Activated B cell treated with CpG ODN at 0.5 μM for 24 hours (primary cell): Measurements from ENCODE around the gene SLC28A1. TPM values are rescaled to one million over a fixed set of nuclear protein-coding genes. Genes with fewer than 3 reads are reported as not detected.

Experiments
- ATAC-seq: fragments of 200-7000 bp; cut with Tn5 transposase; one replicate; pipeline ENCODE4 v1.10.0; 2021; ENCODE audit warnings: low read depth, mild to moderate bottlenecking, moderate library complexity
- CTCF ChIA-PET: fragments of 350-600 bp; sonication (Branson Sonifier 250); formaldehyde crosslinking; loops from one replicate; lab custom pipeline; 2021; ENCODE audit warnings: antibody characterized with exemption; lab: Charles Lee
- POLR2A ChIA-PET: fragments of 350-600 bp; sonication (Branson Sonifier 250); formaldehyde crosslinking; loops from one replicate; lab custom pipeline; 2021; ENCODE audit warnings: antibody characterized with exemption; lab: Charles Lee
- DNase-seq: peaks from one replicate; pipeline ENCODE4 v3.0.0; 2022
- H3K27ac Mint-ChIP-seq: one replicate; pipeline ENCODE4 v1.8.0; 2020; ENCODE audit warnings: mixed read lengths
- H3K27me3 Mint-ChIP-seq: one replicate; pipeline ENCODE4 v1.8.0; 2021; ENCODE audit warnings: mixed read lengths
- H3K36me3 Mint-ChIP-seq: one replicate; pipeline ENCODE4 v1.8.0; 2021; ENCODE audit warnings: low read depth, mixed read lengths
- H3K4me1 Mint-ChIP-seq: one replicate; pipeline ENCODE4 v1.8.0; 2021; ENCODE audit warnings: mixed read lengths
- H3K4me3 Mint-ChIP-seq: one replicate; pipeline ENCODE4 v1.8.0; 2020; ENCODE audit warnings: mild to moderate bottlenecking, mixed read lengths
- H3K9me3 Mint-ChIP-seq: one replicate; pipeline ENCODE4 v1.8.0; 2020; ENCODE audit warnings: mixed read lengths
- intact Hi-C: fragments of 100-400 bp; cut with micrococcal nuclease; formaldehyde crosslinking; loops from one replicate; pipeline ENCODE4 v1.15.1; 2024
- total RNA-seq: library from RNA; stranded (reverse); gene quantifications from 2 replicates; pipeline ENCODE4 v1.2.3, GENCODE V29; 2022
- TF ChIP-seq, protein P1 (sequence below): fragments of 200-600 bp; IDR thresholded peaks from one replicate; pipeline ENCODE4 v1.8.0; 2022; ENCODE audit warnings: antibody characterized with exemption, mild to moderate bottlenecking

Gene SLC28A1
- total RNA-seq, 1 donor from 2014 or later, result not detected

DNA sequence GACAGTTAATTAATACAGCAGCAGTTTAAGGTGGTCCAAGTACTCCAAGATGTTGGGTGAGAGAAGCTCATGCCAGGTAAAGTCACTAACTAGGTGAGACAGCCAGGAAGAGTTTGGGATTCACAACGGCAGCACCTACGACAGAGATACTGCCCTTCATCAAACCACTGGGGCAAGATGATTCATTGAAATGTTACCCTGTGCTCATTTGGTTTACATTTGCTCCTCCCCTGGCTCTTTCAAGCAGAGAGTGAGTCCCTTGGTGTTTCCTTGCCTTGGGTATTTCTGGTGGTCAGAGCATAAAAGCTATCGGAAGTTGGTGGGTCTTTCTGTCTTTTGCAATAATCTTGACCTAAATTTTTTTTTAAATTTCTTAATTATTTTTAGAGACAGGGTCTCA, 77.2 kb downstream of the SLC28A1 start:
- TF ChIP-seq, protein P1, sequence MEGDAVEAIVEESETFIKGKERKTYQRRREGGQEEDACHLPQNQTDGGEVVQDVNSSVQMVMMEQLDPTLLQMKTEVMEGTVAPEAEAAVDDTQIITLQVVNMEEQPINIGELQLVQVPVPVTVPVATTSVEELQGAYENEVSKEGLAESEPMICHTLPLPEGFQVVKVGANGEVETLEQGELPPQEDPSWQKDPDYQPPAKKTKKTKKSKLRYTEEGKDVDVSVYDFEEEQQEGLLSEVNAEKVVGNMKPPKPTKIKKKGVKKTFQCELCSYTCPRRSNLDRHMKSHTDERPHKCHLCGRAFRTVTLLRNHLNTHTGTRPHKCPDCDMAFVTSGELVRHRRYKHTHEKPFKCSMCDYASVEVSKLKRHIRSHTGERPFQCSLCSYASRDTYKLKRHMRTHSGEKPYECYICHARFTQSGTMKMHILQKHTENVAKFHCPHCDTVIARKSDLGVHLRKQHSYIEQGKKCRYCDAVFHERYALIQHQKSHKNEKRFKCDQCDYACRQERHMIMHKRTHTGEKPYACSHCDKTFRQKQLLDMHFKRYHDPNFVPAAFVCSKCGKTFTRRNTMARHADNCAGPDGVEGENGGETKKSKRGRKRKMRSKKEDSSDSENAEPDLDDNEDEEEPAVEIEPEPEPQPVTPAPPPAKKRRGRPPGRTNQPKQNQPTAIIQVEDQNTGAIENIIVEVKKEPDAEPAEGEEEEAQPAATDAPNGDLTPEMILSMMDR, result no peak
- CTCF ChIA-PET, result no interaction called here

DNA sequence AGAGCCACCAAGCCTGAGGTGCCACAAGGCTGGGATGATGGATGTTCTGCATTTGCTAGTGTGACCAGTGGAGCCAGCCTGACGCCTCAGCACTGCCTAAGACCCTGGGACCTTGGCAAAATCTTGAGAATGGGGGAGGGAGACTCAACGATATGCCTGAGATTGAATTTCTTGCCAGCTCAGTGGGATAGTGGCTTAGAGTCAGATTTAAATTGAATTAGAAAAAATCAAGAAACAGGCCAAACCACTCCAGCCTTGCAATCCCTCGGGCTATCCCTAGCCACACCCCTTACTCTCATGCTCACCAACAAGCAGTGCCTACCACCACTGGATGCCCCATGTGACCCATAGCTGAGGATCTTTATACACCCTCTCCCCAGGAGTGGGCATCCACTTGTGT, 78.5 kb downstream of the SLC28A1 start:
- Mint-ChIP-seq H3K9me3 (peaks cover 2% of the 10 kb centered on the region), H3K27ac (no peak overlapping the region), H3K4me3 (no peak overlapping the region), H3K27me3 (peaks cover 11% of the 10 kb centered on the region), H3K36me3 (no peaks in the 10 kb centered on the region), H3K4me1 (peaks cover 5% of the 10 kb centered on the region)
- intact Hi-C loops, result no loop called here
- ATAC-seq (no peak), DNase-seq (no peak)
- TF ChIP-seq, protein P1, result no peak
- CTCF ChIA-PET, result no interaction called here
- POLR2A ChIA-PET, result no interaction called here

More for the DNA sequence above, 77.2 kb downstream of the SLC28A1 start:
- ATAC-seq, result no peak
- POLR2A ChIA-PET, result no interaction called here
- intact Hi-C loops, result no loop called here
- Mint-ChIP-seq H3K27me3 (peaks cover 19% of the 10 kb centered on the region), H3K9me3 (peaks cover 2% of the 10 kb centered on the region), H3K4me3 (no peak overlapping the region), H3K36me3 (no peaks in the 10 kb centered on the region), H3K4me1 (peaks cover 5% of the 10 kb centered on the region), H3K27ac (no peak overlapping the region)
- no peak for DNase-seq

DNA sequence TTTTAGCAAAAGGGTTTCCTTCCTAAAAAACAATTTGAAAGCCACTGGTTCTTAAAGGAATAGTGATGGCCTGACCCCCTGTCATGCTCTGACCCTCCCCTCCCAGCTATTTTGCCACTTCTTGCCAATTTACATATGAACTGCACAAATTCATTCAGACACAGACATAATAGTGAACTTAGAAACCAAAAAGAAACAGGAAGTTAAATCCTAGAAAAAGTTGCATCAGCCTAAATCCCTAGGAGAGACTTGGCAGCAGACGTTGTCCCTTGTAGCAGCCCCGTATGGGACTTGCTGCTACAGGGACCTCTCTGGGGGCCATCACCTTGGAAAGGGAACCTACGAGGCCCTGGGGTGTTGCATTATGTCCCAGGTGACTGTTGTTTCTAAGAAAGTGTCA, 82.9 kb downstream of the SLC28A1 start:
- CTCF ChIA-PET, result no interaction called here
- no peak for ATAC-seq
- no peaks in the 10 kb centered on the region for H3K4me1 Mint-ChIP-seq
- no peaks in the 10 kb centered on the region for H3K36me3 Mint-ChIP-seq
- TF ChIP-seq, protein P1, result no peak
- H3K27ac Mint-ChIP-seq, result no peak overlapping the region
- H3K4me3 Mint-ChIP-seq, result no peak overlapping the region
- H3K27me3 Mint-ChIP-seq, result peaks cover 4% of the 10 kb centered on the region
- intact Hi-C loops, result no loop called here
- POLR2A ChIA-PET, result no interaction called here
- DNase-seq, result no peak
- peaks cover 2% of the 10 kb centered on the region for H3K9me3 Mint-ChIP-seq

DNA sequence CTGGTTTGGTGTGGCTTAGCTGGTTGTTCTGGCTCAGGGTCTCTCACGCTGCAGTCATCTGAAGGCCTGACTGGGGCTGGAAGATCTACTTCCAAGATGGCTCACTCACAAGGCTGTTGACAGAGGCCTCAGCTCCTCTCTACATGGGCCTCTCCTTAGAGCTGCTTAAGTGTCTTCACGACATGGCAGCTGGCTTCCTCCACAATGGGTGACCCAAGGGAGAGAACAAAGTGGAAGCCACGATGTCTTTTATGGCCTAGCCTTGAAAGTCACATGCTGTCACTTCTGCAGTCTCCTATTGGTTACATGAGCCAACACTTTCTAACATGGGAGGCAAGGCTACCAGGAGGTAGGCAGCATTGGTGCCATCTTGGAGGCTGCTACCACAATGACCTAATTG, 83.8 kb downstream of the SLC28A1 start:
- Mint-ChIP-seq H3K4me1 (no peaks in the 10 kb centered on the region), H3K27ac (no peak overlapping the region), H3K9me3 (peaks cover 2% of the 10 kb centered on the region), H3K36me3 (no peaks in the 10 kb centered on the region), H3K4me3 (no peak overlapping the region), H3K27me3 (peaks cover 4% of the 10 kb centered on the region)
- DNase-seq (no peak), ATAC-seq (no peak)
- intact Hi-C loops, result no loop called here
- TF ChIP-seq, protein P1, result no peak
- ChIA-PET CTCF (no interaction called here), POLR2A (no interaction called here)

DNA sequence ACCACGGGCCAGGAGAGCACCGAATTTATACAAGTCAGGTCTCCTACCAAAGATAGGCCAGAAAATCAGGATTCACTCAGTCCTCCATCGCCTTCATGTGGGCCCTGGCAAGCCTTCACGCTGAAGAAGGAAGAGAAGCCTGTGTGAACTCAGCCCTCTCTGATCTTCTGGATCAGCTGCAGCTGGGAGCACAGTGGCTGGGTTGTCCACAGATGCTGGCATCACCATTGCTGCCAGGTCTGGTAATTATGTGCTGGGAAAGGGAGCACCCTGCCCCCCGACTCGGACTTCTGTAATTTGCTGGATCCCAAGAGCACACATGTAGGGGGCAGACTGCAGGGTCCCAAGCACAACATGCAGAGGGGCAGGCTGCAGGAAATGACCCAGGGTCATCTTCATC, 84.8 kb downstream of the SLC28A1 start:
- Mint-ChIP-seq H3K4me3 (no peak overlapping the region), H3K27me3 (no peaks in the 10 kb centered on the region), H3K9me3 (peaks cover 2% of the 10 kb centered on the region), H3K36me3 (no peaks in the 10 kb centered on the region), H3K27ac (no peak overlapping the region), H3K4me1 (no peaks in the 10 kb centered on the region)
- POLR2A ChIA-PET, result no interaction called here
- DNase-seq (no peak), ATAC-seq (no peak)
- CTCF ChIA-PET, result no interaction called here
- TF ChIP-seq, protein P1, result no peak
- intact Hi-C loops, result no loop called here
